Body of pancreas (tissue), 4 donors: ENCODE results near the gene JPH3.

ENCODE experiments used
- POLR2A ChIP-seq, 3 donors: fragments of 450-650 bp; IDR thresholded peaks; one replicate each; pipeline ENCODE4 v1.6.1; 2016; ENCODE audit warnings: antibody characterized with exemption in 3 of 3, mild to moderate bottlenecking in 2 of 3
- TF ChIP-seq, protein P1 (sequence below), 7 experiments: fragments of 450-650 bp in 4 of 7; fragments of 200-600 bp in 3 of 7; sonication (generic) in 3 of 7; IDR thresholded peaks; one replicate each; pipeline ENCODE4 v1.5.1; 2016 to 2019; ENCODE audit warnings: antibody characterized with exemption in 7 of 7

DNA sequence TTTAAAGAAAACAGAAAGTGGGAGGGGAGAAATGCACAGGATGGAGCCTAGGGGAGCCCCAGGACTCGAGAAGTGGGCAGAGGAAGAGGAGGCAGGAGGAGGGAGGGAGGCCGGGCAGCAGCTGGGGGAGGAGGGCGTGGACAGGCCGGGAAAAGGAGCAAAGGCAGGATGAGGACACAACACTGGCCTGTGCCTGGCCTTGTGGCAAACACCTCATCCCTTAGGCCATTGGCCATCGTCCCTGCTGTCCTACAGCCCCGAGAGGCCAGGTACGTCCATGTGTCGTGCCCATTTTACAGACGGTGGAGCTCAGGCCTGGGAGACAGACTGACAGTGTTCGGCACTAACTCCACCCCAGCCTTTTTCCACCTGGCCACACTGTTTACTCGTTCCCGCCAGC is 15.9 kb downstream of the JPH3 start:
- TF ChIP-seq, protein P1, sequence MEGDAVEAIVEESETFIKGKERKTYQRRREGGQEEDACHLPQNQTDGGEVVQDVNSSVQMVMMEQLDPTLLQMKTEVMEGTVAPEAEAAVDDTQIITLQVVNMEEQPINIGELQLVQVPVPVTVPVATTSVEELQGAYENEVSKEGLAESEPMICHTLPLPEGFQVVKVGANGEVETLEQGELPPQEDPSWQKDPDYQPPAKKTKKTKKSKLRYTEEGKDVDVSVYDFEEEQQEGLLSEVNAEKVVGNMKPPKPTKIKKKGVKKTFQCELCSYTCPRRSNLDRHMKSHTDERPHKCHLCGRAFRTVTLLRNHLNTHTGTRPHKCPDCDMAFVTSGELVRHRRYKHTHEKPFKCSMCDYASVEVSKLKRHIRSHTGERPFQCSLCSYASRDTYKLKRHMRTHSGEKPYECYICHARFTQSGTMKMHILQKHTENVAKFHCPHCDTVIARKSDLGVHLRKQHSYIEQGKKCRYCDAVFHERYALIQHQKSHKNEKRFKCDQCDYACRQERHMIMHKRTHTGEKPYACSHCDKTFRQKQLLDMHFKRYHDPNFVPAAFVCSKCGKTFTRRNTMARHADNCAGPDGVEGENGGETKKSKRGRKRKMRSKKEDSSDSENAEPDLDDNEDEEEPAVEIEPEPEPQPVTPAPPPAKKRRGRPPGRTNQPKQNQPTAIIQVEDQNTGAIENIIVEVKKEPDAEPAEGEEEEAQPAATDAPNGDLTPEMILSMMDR (IDR thresholded peaks at IDR 0.05): no peak
- no peak for TF ChIP-seq POLR2A (IDR thresholded peaks at IDR 0.05)
